Measurements from ENCODE around the gene TMEM59. TPM values are rescaled to one million over a fixed set of nuclear protein-coding genes. Genes with fewer than 3 reads are reported as not detected.

Gene TMEM59
- total and polyA plus RNA-seq, 2 of the 8 experiments (the other 6 are each of a cell fraction or from before 2014, with no cell fraction given) = 116 to 139 TPM

DNA sequence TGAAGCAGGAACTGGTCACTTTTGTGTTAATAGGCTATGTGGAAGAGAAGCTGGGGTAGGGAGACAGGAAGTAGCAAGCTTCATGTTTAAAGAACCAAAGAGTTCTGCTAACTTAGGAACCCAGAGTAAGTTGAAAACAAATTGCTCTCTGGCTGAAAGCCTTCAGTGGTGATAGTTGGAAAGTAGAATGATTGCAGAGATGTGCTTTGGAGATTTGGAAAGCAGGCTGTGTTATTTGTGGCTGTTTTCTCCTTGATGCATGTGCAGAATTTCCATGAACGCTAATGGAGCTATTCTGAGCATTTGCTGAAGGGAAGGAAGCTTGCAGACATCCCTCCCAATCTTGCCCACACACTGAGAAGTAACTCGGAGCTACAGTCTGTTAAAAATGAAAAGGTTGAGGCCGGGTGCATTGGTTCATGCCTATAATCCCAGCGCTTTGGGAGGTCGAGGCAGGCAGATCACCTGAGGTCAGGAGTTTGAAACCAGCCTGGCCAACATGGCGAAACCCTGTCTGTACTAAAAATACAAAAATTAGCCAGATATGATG is 46.1 kb upstream of the TMEM59 start:
- Histone ChIP-seq H3K27me3 (replicated peaks in 1 of 4; ENCODE audit: control insufficient read depth in 3 of 4, extremely low read depth in 1 of 4, insufficient read depth in 3 of 4, low read length in 3 of 4) (no peaks in the 10 kb centered on the region), H4K8ac (ENCODE audit: extremely low read depth, insufficient read depth, low read length) (no peak overlapping the region), H3K27ac (ENCODE audit: low read depth, low read length) (no peak overlapping the region), H2BK15ac (ENCODE audit: low read length) (no peak overlapping the region), H3K4me3 (ENCODE audit: extremely low read depth in 1 of 4, insufficient read depth in 2 of 4, low read depth in 3 of 4, low read length in 4 of 4) (no peak overlapping the region), H2AFZ (ENCODE audit: low read length) (no peak overlapping the region), H3K36me3 (ENCODE audit: control insufficient read depth in 2 of 4, insufficient read depth in 4 of 4, low read length in 3 of 4) (no peaks in the 10 kb centered on the region), H4K91ac (replicated peaks; ENCODE audit: insufficient read length, low read length) (no peak overlapping the region), H3K14ac (ENCODE audit: insufficient read length) (no peak overlapping the region), H3K18ac (ENCODE audit: extremely low read depth, low read length) (no peak overlapping the region), H3K9me3 (ENCODE audit: insufficient read depth in 2 of 2, low read depth in 1 of 2, low read length in 1 of 2) (no peaks in the 10 kb centered on the region), H3K23ac (ENCODE audit: insufficient read length) (no peak overlapping the region), H3K4me2 (ENCODE audit: insufficient read depth in 1 of 2, low read depth in 2 of 2, low read length in 2 of 2) (no peak overlapping the region), H3K79me2 (ENCODE audit: control insufficient read depth in 1 of 2, insufficient read depth in 2 of 2, low read length in 2 of 2) (no peaks in the 10 kb centered on the region), H2BK5ac (ENCODE audit: low read depth, low read length) (no peak overlapping the region), H2AK5ac (ENCODE audit: low read depth, low read length) (no peak overlapping the region), H3K4ac (replicated peaks; ENCODE audit: insufficient read length, low read depth, low read length) (no peak overlapping the region), H3K23me2 (ENCODE audit: low read depth, low read length) (no peaks in the 10 kb centered on the region), H2BK12ac (ENCODE audit: low read depth, low read length) (no peak overlapping the region), H2BK20ac (ENCODE audit: low read length) (no peak overlapping the region), H4K20me1 (replicated peaks in 1 of 2; ENCODE audit: control insufficient read depth in 1 of 2, insufficient read depth in 2 of 2, low read length in 2 of 2) (no peaks in the 10 kb centered on the region), H3K56ac (replicated peaks; ENCODE audit: insufficient read length, low read depth, low read length) (no peak overlapping the region), H3K79me1 (ENCODE audit: low read depth, low read length) (no peaks in the 10 kb centered on the region), H3K9ac (replicated peaks in 1 of 4; ENCODE audit: extremely low read depth in 1 of 4, low read depth in 3 of 4, low read length in 3 of 4) (no peak overlapping the region), H2BK120ac (replicated peaks; ENCODE audit: low read depth, low read length) (no peak overlapping the region), H3K4me1 (replicated peaks in 1 of 4; ENCODE audit: control insufficient read depth in 3 of 4, insufficient read depth in 4 of 4, low read length in 3 of 4) (no peaks in the 10 kb centered on the region; a peak in 1 of 7 replicates), H4K5ac (ENCODE audit: insufficient read length, low read depth, low read length) (no peak overlapping the region)
- TF ChIP-seq CTCF (IDR thresholded peaks at IDR 0.05; ENCODE audit: control extremely low read depth in 1 of 3, insufficient read depth in 1 of 3, low read depth in 1 of 3, low read length in 3 of 3) (no peak), SIX5 (IDR thresholded peaks at IDR 0.05; ENCODE audit: low read depth, low read length) (no peak)
- CTCF ChIA-PET (ENCODE audit: partially characterized antibody) = interaction anchor here (0.6 to 3.2 kb wide), 4 partner anchors 13 to 643 kb away, joined by 3 to 8 read pairs (median 6); no protein-coding TSS in a partner anchor
- 84% methylated on average over 6 of the region's 6 CpGs; no CpG with 5 or more reads in 1 of the 2 experiments for WGBS, 2 experiments (ENCODE audit: extremely low coverage in 1 of 2, insufficient coverage in 1 of 2, insufficient read length in 1 of 2, insufficient replicate concordance in 2 of 2, low coverage in 1 of 2, low lambda C conversion rate in 2 of 2, missing lambda C conversion rate in 1 of 2)
- FAIRE-seq (no peak), DNase-seq (ENCODE audit: low read depth in 1 of 2, low spot score in 2 of 2) (no peak)
- POLR2A ChIA-PET (ENCODE audit: partially characterized antibody) = interaction anchor here (0.8 kb wide), 1 partner anchor 391 kb away, joined by 3 read pairs; no protein-coding TSS in a partner anchor
